GM18873 (cell line): Measurements from ENCODE around the gene GRIA2.
"Not testable (repeated sequence)": the region's sequence is repeated elsewhere in the genome, so short reads cannot be mapped to it uniquely, and the experiment has no call there.

Source experiments
- ATAC-seq: cut with Tn5 transposase; IDR thresholded peaks from one replicate; pipeline ENCODE4 v1.9.1; 2021; ENCODE audit warnings: mild to moderate bottlenecking, moderate library complexity, moderate number of reproducible peaks; ENCODE audit not compliant: unreplicated experiment, low FRiP score

GRIA2 gene

DNA sequence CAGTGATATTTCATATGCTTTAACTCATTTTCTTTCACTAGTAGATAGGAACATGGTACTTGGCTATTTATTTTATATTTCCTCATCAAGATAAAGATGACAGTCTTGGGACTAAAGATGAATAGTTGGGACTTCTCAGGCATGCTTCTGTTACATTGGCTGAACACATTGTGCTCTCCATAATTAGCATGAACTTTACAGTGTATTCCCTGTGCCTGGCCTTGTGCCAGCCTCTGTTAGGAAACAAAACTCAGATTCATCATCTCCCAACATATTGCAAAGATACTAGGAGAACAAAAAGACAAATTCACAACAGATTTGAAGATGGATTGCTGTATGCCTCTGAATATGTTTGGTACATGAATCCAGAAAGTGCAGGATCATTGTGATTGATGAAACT is 26.4 kb downstream of the GRIA2 start:
- no peak for ATAC-seq

DNA sequence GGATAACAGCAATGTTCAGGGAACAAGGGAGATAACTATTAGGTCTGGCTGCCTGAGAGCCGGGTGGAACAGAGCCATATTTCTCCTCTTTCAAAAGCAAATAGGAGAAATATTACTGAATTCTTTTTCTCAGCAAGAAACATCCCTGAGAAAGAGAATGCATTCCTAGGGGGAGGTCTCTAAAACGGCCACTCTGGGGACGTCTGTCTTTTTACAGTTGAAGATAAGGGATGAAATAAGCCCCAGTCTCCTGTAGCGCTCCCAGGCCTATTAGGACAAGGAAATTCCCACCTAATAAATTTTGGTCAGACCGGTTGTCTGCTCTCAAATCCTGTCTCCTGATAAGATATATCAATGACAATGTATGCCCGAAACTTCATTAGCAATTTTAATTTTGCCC is 37.6 kb downstream of the GRIA2 start:
- ATAC-seq: not testable (repeated sequence)

DNA sequence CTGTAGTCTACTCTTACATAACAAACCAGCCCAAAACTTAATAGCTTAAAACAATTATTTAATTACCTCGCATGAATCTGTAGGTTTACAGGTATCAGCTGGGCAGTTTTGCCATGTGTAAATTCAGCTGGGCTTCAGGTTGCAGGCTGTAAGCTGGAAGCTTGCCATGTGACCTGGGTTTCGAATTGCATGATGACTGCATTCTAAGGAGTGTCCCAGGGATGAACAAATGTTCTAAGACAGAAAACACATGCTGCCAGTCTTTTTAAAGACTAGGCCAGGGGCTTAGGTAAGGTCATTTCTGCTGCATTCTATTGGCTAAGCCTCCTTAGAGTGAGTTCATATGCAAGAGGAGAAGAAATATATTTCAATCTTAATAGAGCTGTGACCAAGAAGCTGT is 44.8 kb downstream of the GRIA2 start:
- no peak for ATAC-seq

DNA sequence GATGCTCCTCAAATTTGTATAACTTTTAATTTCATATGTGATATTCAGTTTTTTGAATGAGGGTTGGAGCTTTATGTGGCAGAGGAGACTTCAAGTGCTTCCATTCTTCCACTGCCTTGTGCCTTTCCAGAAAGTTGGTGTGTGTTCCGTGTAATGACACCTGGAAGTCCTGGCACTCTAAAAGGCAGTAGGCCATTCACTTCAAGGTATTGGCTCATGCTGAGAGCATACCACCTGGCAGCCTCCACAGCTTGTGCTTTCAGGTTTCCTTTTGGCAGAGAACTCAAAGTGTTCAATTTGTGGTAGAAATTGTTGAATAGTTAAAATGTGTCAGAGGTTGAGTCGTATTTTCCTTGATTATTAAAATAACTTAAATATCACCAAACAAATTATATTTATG is 49.6 kb downstream of the GRIA2 start:
- ATAC-seq: no peak

DNA sequence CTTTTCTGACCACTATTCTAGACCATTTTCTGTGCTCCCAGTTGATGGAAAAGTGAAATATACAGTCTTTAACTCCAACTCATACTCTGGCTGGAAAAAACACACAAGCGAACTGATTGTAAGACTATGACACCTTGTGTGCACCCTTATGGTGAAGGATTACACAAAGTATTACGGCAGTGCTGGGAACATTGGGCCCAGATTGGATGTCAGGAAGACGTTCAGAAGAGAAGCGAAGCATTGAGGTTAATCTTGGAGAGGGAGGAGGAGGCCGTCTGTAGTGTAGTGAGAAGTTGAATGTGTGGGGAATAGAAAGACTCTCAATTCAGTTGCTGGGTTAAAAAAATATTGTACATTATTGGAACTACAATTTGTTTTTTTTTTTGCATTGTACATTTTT is 50.0 kb downstream of the GRIA2 start:
- ATAC-seq: no peak

DNA sequence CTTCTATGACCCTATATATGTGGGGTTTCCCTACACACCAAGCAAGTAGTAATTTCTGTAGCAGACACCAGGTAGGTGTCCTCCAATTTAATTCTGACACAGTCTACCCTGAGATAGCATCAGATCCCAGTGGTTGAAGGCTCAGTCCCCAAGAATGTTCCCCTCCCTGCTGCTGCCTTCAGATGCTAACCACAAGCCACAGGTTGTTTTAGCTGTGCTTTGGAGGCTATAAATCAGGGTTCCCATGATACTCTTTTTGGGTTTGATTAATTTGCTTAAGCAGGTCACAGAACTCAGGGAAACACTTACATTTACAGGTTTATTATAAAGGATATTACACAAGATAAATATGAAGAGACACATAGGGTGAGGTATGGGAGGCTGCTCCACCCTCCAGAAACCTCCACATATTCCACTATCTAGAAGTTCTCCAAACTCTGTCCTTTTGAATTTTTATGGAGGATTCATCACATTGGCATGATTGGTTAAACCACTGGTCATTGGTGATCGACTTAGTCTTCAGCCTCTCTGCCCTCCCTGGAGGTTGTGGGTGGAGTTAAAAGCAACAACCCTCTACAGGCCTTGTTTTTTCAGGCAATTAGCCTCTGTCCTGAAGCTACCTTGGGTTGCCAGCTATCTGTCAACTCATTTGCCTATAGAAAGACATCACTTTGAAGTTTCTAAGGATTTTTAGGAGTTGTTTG is 50.8 kb downstream of the GRIA2 start:
- ATAC-seq: no peak

DNA sequence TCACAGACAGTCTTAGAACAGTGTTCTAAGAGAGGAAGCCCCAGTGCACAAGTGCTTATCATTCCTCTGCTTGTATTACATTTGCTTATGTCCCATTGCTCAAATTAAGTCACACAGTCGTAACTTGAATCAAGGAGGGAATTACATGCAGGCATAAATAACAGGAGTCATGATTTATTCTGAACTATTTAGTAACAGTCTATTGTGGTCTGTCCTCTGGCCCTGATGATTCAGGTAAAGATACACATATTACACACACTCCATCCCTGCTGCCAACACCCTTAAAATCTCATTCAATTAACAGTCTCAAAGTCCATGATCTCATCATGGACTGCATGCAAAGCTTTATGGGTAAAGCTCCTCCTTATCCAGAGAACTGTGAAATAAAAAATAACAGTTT is 60.1 kb downstream of the GRIA2 start:
- no peak for ATAC-seq

DNA sequence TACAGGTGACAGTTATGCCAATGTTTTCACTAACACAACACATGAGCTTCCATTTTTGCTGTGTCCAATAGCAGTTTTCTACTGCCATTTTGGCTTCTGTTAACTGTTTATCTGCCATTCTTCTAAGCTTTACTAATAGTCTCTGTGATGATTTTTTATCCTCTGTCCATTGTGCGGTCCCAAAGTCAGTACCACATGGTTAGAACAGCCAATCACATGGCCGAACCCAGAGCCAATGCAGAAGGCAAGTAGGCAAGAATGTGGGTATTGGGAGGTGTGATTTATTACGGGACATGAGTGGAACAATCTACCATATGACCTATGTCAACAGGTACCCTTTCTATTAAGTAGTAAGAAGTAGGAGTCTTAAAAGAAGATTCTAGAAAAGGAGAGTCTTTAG is 61.5 kb downstream of the GRIA2 start:
- ATAC-seq: no peak

DNA sequence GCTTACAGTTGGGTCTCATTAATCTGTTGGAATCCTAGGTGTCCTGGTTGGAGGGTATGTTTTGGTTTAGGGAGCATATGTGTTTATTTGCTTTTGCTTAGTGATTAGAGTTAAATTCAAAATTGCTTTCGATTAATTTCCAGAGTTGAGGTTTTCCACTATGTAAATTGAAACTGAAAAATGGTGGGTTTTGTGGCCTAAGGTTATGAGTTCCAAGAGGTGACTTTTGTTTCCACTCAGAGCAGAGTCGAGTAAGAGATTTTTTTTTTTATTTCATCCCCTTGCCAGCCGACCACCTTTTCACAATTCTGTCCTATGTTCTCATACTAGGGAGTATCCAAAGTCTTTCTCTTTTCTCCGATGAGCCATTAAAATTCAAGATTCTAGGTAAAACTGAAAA is 66.9 kb downstream of the GRIA2 start:
- no peak for ATAC-seq

DNA sequence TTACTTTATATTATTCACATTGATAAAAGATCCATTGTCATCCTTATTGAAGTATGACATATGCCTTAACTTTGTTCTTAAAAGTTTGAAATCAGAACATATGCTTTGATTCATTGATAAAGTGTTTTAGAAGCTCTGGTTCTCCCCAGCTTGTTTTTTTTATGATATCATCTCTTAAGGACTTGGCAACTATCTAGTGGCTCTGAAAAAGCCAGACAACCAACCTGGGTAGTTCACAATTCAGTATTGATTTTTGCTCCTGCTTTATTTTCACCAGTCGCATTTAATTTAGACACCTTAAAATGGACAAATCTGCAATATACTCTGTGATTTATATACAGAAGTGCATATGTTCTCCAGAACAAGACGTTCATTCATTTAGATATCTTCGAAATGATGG is 70.1 kb downstream of the GRIA2 start:
- no peak for ATAC-seq

DNA sequence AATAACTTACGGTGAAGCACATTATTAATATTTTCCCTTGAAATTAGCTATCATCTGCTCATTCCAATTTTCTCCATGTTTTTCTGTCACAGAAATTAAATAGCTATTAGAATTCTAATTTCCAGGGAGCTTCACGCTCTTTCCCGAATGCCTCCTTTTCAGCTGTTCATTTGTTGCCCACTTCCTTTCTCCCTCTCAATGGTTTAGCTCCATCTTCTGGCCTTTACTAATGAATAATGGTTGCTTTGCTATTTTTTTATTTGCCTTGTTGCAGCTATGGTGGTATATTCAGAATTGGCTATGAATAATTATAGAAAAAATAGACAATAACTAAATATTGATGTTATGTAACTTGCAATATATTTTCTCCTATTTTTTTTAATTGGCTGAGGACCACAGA is 70.5 kb downstream of the GRIA2 start:
- ATAC-seq: no peak

DNA sequence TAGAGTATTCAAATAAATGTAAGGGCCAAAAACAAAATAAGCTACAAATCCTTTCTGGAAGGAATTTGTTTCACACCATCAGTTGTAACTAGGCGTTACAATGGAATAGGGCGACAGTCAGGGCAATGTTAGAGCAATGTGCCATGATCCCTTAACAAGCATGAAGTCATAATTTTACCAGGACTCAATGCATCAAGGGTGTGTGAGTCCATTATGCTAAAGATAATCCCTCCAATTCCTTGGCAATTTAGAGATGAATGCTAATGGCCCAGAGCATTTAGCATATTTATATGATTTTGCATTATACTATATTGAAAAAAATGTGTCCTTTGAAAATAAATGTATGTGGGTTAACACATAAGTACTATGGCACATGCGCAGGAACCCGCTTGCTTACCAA is 73.1 kb downstream of the GRIA2 start:
- no peak for ATAC-seq

DNA sequence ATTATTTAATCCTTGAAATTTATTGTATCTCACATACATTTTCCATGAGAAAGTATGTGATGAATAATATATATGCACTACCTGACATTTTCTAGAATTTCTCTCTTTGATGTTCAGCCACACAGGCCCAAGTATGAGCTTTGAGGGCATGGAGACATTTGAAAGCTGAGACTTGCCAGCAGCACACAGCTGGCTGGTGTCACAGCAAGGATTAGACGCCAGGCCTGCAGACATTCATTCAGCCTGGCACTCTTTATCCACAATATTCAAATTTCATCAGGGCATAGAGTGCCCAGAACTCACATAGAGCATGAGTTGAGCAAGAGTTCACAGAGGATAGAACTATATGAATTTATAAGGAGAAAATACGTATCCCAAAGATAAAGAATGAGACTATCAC is 74.0 kb downstream of the GRIA2 start:
- no peak for ATAC-seq

DNA sequence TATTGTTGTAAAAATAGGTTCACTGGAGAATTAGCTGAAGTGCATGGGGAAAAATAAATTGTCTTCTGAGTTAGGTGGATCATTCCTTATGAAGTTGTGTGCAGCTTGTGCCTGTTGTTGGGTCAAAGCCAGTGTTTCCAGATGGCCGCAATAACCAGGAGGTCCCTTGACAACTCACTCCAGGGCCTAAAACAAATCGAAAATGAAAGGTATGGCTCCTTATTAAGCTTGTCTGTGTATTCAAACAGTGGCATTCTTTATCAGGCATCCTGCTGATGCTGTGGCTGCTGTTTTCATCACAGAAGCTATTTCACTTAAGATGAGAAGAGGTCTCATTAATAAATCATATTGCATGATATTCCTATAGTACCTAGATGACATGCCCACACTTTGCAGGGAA is 80.2 kb downstream of the GRIA2 start:
- no peak for ATAC-seq

DNA sequence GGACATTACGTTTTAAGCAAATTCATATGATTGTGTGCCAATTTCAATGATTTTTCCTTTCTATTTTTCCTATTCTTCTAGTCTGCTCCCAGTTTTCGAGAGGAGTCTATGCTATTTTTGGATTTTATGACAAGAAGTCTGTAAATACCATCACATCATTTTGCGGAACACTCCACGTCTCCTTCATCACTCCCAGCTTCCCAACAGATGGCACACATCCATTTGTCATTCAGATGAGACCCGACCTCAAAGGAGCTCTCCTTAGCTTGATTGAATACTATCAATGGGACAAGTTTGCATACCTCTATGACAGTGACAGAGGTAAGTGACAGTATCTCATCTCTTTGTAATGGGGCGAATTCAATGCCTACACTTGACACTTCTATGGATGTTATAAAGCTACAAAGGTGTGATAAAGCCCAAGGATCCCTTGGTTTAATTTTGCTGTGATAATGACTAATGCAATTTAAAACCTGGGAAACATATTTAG is 83.0 kb downstream of the GRIA2 start:
- no peak for ATAC-seq

DNA sequence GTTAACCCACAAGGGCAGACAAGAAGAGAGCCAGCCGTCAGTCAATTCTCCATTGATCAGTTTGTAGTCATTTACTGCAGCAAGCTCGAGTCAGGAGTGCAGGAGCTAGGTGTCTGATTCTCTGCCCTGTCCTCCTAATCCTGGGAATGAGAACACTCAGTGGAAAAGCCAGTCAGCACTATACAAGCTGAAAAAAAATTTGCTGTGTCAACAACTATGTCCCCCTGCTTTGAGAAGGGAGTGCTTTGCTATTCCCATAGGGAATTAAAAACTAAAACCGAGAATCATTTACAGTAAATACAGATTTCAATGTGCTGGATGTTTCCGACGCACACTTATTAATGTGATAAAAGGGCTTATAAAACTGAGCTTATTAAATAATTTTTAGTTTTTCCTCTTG is 84.2 kb downstream of the GRIA2 start:
- no peak for ATAC-seq

DNA sequence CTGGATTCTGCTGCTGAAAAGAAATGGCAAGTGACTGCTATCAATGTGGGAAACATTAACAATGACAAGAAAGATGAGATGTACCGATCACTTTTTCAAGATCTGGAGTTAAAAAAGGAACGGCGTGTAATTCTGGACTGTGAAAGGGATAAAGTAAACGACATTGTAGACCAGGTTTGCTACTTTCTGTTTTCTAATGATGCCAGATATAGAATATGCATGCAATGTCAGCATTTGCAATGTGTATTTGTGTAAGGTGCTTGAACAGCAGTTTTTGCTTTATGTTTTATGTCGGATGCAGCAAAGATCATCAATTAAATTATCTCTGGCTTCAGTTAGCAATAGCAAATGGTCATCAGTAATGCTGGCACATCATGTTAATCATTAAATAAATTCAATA is 92.2 kb downstream of the GRIA2 start:
- ATAC-seq: no peak

DNA sequence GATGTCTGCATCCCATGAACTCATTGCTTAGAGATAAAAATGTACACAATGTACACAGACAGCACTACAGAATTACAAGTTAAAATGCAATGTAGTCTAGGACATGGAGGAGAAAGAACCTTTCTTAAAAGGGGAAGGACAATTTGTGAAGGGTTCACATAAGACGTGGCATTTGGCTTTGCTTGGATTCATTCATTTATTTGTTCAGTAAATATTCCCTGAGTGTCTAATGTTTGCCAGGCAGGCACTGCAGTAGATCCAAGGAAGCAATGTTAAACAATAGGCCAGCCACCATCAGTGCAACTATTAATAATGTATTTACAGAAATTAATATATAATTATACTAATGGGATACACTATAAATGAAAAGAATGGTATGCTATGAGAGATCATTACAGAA is 94.4 kb downstream of the GRIA2 start:
- no peak for ATAC-seq

DNA sequence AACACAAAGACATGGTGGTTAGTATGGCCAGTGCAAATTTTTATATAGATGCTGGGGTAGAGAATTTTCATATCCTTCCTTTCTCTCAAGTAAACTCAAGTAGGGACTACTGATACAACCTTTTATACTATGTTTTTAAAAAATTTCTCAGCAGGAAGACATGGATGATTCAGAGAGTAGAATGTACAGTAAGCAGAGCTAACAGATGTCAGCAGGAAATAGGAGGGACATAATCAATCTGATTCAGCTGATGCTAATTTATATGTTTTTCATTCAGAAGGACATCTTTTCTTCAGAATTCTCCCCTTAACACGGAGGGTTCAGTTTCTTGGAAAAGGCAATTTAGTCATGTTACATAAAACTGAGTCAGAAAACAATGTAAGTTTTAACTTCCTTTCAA is 95.4 kb downstream of the GRIA2 start:
- ATAC-seq: no peak

DNA sequence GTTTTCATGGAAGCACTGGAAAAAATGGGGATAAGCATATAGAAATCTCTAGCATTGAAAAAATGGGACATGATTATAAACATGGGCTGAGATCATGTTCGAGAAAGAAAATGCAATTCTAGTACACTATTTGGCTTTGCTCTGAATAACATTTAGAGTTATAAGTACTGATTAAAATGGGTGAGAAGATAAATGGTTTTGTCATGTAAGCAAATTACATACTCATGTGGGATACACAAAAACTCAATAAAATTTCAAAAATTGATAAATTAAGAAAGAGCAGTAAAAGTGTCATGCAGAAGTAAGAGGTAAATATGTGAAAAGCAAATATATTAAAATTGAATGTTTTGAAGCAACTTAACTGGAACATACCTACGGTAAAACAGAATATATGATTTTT is 99.6 kb downstream of the GRIA2 start:
- ATAC-seq: no peak

DNA sequence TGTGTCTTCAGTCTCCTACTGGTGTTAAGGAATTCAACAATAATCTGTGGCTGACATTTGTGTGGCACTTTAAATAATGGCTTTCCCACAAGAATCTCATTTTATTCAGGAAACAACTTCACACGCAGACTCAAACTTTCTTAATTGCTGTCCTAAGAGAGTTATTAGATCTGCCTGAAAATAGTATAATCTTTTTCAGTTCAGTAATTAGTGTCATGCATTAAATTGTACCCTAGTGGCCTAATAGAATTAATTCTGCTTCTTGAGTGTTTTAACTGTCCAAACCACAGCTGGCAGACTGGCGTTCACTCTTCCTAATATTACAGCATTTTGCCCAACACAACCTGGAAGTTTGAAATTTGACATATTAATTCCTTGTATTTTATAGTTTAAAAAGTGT is 107.1 kb downstream of the GRIA2 start:
- ATAC-seq: no peak

DNA sequence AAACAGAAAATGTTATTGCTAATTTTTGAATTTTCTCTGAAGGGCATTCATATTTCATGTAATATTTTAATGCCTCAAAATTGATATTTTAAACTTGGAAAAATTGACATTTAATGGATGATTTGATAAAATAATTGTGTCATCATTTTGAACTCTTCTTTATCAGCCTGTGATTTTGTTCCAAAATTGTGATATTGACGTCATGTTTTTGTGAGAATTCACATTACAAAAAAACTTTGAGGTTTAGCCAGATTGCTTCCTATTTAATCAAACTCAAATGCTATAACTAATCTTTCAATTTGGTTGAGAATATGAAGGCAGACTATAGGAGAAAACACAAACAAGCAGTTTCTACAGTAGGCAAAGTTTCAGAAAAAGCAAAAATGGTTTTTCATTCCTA is 137.4 kb downstream of the GRIA2 start:
- no peak for ATAC-seq

DNA sequence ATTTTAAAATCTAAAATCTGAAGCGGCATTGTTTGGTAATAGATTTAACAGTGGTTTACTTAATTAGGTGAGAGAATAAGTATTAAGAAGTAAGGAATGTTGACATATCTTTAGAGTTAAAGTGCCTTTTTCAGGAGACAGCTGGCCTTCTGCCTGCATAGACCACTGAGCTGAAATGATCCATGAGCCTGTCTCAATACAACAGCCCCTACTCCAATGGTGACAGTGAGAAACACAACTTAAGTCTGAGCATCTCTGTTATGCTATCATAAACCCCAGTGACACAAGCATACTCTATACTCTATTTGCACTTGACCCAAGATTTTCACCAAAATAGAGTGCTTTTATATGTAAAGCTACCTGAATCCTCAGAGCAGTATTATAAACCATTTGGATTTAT is 137.9 kb downstream of the GRIA2 start:
- no peak for ATAC-seq
